ENCODE results near the gene NTRK2.

The NTRK2 gene

GRCh38 chr9:84759804-84760203, 90.3 kb downstream of the NTRK2 start:
- no peak for TF ChIP-seq ZFP30 (CRISPR knock-in tag; IDR thresholded peaks at IDR 0.05)
- TF ChIP-seq, protein P1, sequence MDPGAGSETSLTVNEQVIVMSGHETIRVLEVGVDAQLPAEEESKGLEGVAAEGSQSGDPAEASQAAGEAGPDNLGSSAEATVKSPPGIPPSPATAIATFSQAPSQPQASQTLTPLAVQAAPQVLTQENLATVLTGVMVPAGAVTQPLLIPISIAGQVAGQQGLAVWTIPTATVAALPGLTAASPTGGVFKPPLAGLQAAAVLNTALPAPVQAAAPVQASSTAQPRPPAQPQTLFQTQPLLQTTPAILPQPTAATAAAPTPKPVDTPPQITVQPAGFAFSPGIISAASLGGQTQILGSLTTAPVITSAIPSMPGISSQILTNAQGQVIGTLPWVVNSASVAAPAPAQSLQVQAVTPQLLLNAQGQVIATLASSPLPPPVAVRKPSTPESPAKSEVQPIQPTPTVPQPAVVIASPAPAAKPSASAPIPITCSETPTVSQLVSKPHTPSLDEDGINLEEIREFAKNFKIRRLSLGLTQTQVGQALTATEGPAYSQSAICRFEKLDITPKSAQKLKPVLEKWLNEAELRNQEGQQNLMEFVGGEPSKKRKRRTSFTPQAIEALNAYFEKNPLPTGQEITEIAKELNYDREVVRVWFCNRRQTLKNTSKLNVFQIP (CRISPR knock-in tag; IDR thresholded peaks at IDR 0.05; ENCODE audit: borderline replicate concordance, low read depth), result no peak
- no peak for TF ChIP-seq TCF4 (CRISPR knock-in tag; IDR thresholded peaks at IDR 0.05; ENCODE audit: borderline replicate concordance)
- TF ChIP-seq PPARA (CRISPR knock-in tag; IDR thresholded peaks at IDR 0.05; ENCODE audit: borderline replicate concordance), result no peak
- TF ChIP-seq ZNF565 (CRISPR knock-in tag; conservative IDR thresholded peaks at IDR 0.05; ENCODE audit: low read depth), result no peak
- TF ChIP-seq, protein P2, sequence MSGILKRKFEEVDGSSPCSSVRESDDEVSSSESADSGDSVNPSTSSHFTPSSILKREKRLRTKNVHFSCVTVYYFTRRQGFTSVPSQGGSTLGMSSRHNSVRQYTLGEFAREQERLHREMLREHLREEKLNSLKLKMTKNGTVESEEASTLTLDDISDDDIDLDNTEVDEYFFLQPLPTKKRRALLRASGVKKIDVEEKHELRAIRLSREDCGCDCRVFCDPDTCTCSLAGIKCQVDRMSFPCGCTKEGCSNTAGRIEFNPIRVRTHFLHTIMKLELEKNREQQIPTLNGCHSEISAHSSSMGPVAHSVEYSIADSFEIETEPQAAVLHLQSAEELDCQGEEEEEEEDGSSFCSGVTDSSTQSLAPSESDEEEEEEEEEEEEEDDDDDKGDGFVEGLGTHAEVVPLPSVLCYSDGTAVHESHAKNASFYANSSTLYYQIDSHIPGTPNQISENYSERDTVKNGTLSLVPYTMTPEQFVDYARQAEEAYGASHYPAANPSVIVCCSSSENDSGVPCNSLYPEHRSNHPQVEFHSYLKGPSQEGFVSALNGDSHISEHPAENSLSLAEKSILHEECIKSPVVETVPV (CRISPR knock-in tag; IDR thresholded peaks at IDR 0.05), result no peak
- TF ChIP-seq BACH2 (CRISPR knock-in tag; IDR thresholded peaks at IDR 0.05; ENCODE audit: borderline replicate concordance), result no peak
- no peak for TF ChIP-seq RARB (CRISPR knock-in tag; IDR thresholded peaks at IDR 0.05)
- no peak for TF ChIP-seq ARNTL (CRISPR knock-in tag; IDR thresholded peaks at IDR 0.05; ENCODE audit: borderline replicate concordance, low read depth)
- TF ChIP-seq ZNF70 (CRISPR knock-in tag; IDR thresholded peaks at IDR 0.05), result no peak
- TF ChIP-seq, protein P3, sequence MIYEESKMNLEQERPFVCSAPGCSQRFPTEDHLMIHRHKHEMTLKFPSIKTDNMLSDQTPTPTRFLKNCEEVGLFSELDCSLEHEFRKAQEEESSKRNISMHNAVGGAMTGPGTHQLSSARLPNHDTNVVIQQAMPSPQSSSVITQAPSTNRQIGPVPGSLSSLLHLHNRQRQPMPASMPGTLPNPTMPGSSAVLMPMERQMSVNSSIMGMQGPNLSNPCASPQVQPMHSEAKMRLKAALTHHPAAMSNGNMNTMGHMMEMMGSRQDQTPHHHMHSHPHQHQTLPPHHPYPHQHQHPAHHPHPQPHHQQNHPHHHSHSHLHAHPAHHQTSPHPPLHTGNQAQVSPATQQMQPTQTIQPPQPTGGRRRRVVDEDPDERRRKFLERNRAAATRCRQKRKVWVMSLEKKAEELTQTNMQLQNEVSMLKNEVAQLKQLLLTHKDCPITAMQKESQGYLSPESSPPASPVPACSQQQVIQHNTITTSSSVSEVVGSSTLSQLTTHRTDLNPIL (CRISPR knock-in tag; IDR thresholded peaks at IDR 0.05; ENCODE audit: low read depth), result no peak
- no peak for ATAC-seq

DNA sequence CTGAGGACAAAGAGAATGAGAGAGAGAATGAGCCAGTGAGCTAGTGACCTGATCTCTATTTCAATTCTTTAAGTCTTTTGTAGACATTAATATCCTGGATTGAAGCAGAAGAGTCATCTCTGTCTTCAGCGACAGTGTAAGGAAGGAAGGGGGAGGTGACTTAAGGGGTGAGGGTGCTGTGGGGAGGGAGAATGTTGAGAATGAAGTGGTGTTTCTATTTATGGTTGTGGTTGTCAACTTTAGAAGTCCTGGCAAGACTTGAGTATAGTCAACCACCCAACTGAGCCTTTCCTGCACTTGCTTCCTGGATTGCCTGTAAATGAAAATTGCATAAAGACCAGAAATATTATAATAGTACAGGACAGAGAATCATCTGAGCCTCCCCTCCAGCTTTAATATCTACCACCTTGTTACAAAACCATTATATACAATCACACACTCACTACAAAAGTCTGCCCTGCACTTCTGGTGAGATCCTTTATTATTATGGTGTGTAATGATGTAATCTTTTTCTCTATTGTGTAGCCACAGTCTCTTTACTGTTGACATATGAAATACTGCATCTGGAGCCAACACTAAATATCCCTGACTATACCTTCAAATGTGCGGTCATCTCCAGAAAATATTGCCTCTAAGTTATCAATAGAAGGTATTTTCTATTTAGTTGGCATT, 91.7 kb downstream of the NTRK2 start:
- no peak for TF ChIP-seq SNAI2 (CRISPR knock-in tag; IDR thresholded peaks at IDR 0.05)
- TF ChIP-seq, protein P1 (CRISPR knock-in tag; IDR thresholded peaks at IDR 0.05; ENCODE audit: borderline replicate concordance, low read depth), result no peak
- TF ChIP-seq BACH2 (CRISPR knock-in tag; IDR thresholded peaks at IDR 0.05; ENCODE audit: borderline replicate concordance), result no peak
- TF ChIP-seq ZFP3 (CRISPR knock-in tag; IDR thresholded peaks at IDR 0.05), result no peak
- TF ChIP-seq, protein P3 (CRISPR knock-in tag; IDR thresholded peaks at IDR 0.05; ENCODE audit: low read depth), result no peak
- TF ChIP-seq ARNTL (CRISPR knock-in tag; IDR thresholded peaks at IDR 0.05; ENCODE audit: borderline replicate concordance, low read depth), result no peak
- TF ChIP-seq TCF4 (CRISPR knock-in tag; IDR thresholded peaks at IDR 0.05; ENCODE audit: borderline replicate concordance), result no peak
- no peak for TF ChIP-seq CSDC2 (CRISPR knock-in tag; IDR thresholded peaks at IDR 0.05)
- TF ChIP-seq ZC3H10 (CRISPR knock-in tag; IDR thresholded peaks at IDR 0.05), result no peak
- TF ChIP-seq TOX (CRISPR knock-in tag; IDR thresholded peaks at IDR 0.05; ENCODE audit: borderline replicate concordance), result no peak
- no peak for TF ChIP-seq OSR1 (CRISPR knock-in tag; IDR thresholded peaks at IDR 0.05)
- no peak for TF ChIP-seq ZFP30 (CRISPR knock-in tag; IDR thresholded peaks at IDR 0.05)
- no peak for TF ChIP-seq ZNF70 (CRISPR knock-in tag; IDR thresholded peaks at IDR 0.05)
- TF ChIP-seq PATZ1 (CRISPR knock-in tag; IDR thresholded peaks at IDR 0.05; ENCODE audit: borderline replicate concordance), result no peak
- TF ChIP-seq ZNF8 (CRISPR knock-in tag; IDR thresholded peaks at IDR 0.05), result no peak
- TF ChIP-seq ZNF565 (CRISPR knock-in tag; conservative IDR thresholded peaks at IDR 0.05; ENCODE audit: low read depth), result no peak
- no peak for ATAC-seq

- no peak for ATAC-seq
- TF ChIP-seq, protein P1 (CRISPR knock-in tag; IDR thresholded peaks at IDR 0.05; ENCODE audit: borderline replicate concordance, low read depth), result no peak
- TF ChIP-seq ESRRG (CRISPR knock-in tag; IDR thresholded peaks at IDR 0.05), result no peak
- no peak for TF ChIP-seq ZNF8 (CRISPR knock-in tag; IDR thresholded peaks at IDR 0.05)
- no peak for TF ChIP-seq ZFP3 (CRISPR knock-in tag; IDR thresholded peaks at IDR 0.05)
- no peak for TF ChIP-seq ARNTL (CRISPR knock-in tag; IDR thresholded peaks at IDR 0.05; ENCODE audit: borderline replicate concordance, low read depth)
- no peak for TF ChIP-seq ZC3H10 (CRISPR knock-in tag; IDR thresholded peaks at IDR 0.05)
- TF ChIP-seq RARB (CRISPR knock-in tag; IDR thresholded peaks at IDR 0.05), result no peak
- TF ChIP-seq TCF4 (CRISPR knock-in tag; IDR thresholded peaks at IDR 0.05; ENCODE audit: borderline replicate concordance), result no peak
- TF ChIP-seq OSR1 (CRISPR knock-in tag; IDR thresholded peaks at IDR 0.05), result no peak
- TF ChIP-seq ZFP30 (CRISPR knock-in tag; IDR thresholded peaks at IDR 0.05), result no peak
These were observed 103.0 kb downstream of the NTRK2 start for GRCh38 chr9:84772511-84772910.
